ENCODE results near the gene FHOD3. TPM values are rescaled to one million over a fixed set of nuclear protein-coding genes. Genes with fewer than 3 reads are reported as not detected.

The FHOD3 gene
- total and polyA plus RNA-seq, 9 of the 15 experiments (the other 6 are each of a cell fraction or from before 2014, with no cell fraction given), result 0.11 TPM; not detected in 8

DNA sequence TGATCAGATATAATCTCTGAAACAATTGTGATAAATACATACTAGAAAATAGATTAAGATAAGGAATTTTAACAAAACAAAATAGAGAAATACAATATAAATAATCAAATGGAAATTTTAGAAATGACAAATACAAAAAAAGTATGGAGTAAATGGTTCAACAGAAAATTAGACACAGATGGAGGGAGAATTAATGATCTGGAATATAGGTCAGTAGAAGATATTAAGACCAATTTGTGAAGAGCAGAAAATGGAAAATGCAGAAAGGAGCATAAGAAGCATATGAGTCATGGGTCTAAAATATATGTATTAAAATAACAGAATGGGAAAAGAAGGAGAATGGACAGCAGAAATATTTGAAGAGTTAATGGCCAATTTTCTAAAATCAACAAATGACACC, 44.4 kb downstream of the FHOD3 start:
- ATAC-seq, result no peak
- ChIA-PET CTCF (ENCODE audit: low intra/inter-chr PET ratio) (no interaction called here), POLR2A (no interaction called here)
- no peaks in the 10 kb centered on the region for H3K9me3 ChIP-seq (replicated peaks; ENCODE audit: control insufficient read depth, insufficient read depth, low read depth, low read length)
- H3K4me3 ChIP-seq, result no peak overlapping the region
- intact Hi-C loops (cut with micrococcal nuclease), result no loop called here
- no TSS peak for BruUV-seq (replicated peaks)
- no peak for DNase-seq (ENCODE audit: extremely low read depth in 1 of 4, low spot score in 3 of 4)
- H3K79me2 ChIP-seq (ENCODE audit: control insufficient read depth, insufficient read depth, low read length), result no peaks in the 10 kb centered on the region
- H2AFZ ChIP-seq (ENCODE audit: low read depth, low read length), result no peak overlapping the region
- no peak overlapping the region for H3K4me2 ChIP-seq (ENCODE audit: insufficient read depth, low read length)
- no peaks in the 10 kb centered on the region for H4K20me1 ChIP-seq (replicated peaks; ENCODE audit: control insufficient read depth, insufficient read depth, low read length)
- no peak overlapping the region for H3K9ac ChIP-seq (ENCODE audit: insufficient read depth in 1 of 2, low read depth in 2 of 2, low read length in 2 of 2)
- no peak for FAIRE-seq
- no peaks in the 10 kb centered on the region for H3K36me3 ChIP-seq (ENCODE audit: control insufficient read depth, insufficient read depth, low read length)
- no peaks in the 10 kb centered on the region for H3K9me1 ChIP-seq (ENCODE audit: control insufficient read depth, insufficient read depth, low read length)
- H3K27ac ChIP-seq (ENCODE audit: extremely low read depth, low read depth, low read length), result no peak overlapping the region
- in situ Hi-C loops (cut with MboI), result no loop called here
- peaks cover 0 to 12% of the 10 kb centered on the region in 2 experiments; a peak in 1 of 5 replicates for H3K27me3 ChIP-seq (ENCODE audit: control insufficient read depth in 2 of 2, insufficient read depth in 2 of 2, low read length in 2 of 2)
- H3K4me1 ChIP-seq (replicated peaks in 1 of 2; ENCODE audit: control insufficient read depth in 2 of 2, insufficient read depth in 2 of 2, low read length in 2 of 2), result no peaks in the 10 kb centered on the region
- TF ChIP-seq, protein P1, sequence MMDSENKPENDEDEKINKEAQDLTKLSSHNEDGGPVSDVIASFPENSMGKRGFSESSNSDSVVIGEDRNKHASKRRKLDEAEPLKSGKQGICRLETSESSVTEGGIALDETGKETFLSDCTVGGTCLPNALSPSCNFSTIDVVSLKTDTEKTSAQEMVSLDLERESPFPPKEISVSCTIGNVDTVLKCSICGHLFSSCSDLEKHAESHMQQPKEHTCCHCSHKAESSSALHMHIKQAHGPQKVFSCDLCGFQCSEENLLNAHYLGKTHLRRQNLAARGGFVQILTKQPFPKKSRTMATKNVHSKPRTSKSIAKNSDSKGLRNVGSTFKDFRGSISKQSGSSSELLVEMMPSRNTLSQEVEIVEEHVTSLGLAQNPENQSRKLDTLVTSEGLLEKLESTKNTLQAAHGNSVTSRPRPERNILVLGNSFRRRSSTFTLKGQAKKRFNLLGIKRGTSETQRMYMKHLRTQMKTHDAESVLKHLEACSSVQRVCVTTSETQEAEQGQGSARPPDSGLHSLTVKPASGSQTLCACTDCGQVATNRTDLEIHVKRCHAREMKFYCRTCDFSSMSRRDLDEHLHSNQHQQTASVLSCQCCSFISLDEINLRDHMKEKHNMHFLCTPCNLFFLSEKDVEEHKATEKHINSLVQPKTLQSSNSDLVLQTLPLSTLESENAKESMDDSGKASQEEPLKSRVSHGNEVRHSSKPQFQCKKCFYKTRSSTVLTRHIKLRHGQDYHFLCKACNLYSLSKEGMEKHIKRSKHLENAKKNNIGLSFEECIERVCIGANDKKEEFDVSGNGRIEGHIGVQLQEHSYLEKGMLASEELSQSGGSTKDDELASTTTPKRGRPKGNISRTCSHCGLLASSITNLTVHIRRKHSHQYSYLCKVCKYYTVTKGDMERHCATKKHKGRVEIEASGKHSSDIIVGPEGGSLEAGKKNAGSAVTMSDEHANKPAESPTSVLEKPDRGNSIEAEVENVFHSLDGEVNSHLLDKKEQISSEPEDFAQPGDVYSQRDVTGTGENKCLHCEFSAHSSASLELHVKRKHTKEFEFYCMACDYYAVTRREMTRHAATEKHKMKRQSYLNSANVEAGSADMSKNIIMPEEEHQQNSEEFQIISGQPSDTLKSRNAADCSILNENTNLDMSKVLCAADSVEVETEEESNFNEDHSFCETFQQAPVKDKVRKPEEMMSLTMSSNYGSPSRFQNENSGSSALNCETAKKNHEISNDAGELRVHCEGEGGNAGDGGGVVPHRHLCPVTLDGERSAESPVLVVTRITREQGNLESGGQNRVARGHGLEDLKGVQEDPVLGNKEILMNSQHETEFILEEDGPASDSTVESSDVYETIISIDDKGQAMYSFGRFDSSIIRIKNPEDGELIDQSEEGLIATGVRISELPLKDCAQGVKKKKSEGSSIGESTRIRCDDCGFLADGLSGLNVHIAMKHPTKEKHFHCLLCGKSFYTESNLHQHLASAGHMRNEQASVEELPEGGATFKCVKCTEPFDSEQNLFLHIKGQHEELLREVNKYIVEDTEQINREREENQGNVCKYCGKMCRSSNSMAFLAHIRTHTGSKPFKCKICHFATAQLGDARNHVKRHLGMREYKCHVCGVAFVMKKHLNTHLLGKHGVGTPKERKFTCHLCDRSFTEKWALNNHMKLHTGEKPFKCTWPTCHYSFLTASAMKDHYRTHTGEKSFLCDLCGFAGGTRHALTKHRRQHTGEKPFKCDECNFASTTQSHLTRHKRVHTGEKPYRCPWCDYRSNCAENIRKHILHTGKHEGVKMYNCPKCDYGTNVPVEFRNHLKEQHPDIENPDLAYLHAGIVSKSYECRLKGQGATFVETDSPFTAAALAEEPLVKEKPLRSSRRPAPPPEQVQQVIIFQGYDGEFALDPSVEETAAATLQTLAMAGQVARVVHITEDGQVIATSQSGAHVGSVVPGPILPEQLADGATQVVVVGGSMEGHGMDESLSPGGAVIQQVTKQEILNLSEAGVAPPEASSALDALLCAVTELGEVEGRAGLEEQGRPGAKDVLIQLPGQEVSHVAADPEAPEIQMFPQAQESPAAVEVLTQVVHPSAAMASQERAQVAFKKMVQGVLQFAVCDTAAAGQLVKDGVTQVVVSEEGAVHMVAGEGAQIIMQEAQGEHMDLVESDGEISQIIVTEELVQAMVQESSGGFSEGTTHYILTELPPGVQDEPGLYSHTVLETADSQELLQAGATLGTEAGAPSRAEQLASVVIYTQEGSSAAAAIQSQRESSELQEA (IDR thresholded peaks at IDR 0.05; ENCODE audit: low read depth), result no peak
- TF ChIP-seq SRSF3 (IDR thresholded peaks at IDR 0.05; ENCODE audit: insufficient read depth, low read length) (no peak), XRCC3 (IDR thresholded peaks at IDR 0.05) (no peak), ARID2 (IDR thresholded peaks at IDR 0.05) (no peak)
- TF ChIP-seq, protein P2, sequence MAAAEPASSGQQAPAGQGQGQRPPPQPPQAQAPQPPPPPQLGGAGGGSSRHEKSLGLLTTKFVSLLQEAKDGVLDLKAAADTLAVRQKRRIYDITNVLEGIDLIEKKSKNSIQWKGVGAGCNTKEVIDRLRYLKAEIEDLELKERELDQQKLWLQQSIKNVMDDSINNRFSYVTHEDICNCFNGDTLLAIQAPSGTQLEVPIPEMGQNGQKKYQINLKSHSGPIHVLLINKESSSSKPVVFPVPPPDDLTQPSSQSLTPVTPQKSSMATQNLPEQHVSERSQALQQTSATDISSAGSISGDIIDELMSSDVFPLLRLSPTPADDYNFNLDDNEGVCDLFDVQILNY (CRISPR knock-in tag; IDR thresholded peaks at IDR 0.05), result no peak
- TF ChIP-seq, protein P3, sequence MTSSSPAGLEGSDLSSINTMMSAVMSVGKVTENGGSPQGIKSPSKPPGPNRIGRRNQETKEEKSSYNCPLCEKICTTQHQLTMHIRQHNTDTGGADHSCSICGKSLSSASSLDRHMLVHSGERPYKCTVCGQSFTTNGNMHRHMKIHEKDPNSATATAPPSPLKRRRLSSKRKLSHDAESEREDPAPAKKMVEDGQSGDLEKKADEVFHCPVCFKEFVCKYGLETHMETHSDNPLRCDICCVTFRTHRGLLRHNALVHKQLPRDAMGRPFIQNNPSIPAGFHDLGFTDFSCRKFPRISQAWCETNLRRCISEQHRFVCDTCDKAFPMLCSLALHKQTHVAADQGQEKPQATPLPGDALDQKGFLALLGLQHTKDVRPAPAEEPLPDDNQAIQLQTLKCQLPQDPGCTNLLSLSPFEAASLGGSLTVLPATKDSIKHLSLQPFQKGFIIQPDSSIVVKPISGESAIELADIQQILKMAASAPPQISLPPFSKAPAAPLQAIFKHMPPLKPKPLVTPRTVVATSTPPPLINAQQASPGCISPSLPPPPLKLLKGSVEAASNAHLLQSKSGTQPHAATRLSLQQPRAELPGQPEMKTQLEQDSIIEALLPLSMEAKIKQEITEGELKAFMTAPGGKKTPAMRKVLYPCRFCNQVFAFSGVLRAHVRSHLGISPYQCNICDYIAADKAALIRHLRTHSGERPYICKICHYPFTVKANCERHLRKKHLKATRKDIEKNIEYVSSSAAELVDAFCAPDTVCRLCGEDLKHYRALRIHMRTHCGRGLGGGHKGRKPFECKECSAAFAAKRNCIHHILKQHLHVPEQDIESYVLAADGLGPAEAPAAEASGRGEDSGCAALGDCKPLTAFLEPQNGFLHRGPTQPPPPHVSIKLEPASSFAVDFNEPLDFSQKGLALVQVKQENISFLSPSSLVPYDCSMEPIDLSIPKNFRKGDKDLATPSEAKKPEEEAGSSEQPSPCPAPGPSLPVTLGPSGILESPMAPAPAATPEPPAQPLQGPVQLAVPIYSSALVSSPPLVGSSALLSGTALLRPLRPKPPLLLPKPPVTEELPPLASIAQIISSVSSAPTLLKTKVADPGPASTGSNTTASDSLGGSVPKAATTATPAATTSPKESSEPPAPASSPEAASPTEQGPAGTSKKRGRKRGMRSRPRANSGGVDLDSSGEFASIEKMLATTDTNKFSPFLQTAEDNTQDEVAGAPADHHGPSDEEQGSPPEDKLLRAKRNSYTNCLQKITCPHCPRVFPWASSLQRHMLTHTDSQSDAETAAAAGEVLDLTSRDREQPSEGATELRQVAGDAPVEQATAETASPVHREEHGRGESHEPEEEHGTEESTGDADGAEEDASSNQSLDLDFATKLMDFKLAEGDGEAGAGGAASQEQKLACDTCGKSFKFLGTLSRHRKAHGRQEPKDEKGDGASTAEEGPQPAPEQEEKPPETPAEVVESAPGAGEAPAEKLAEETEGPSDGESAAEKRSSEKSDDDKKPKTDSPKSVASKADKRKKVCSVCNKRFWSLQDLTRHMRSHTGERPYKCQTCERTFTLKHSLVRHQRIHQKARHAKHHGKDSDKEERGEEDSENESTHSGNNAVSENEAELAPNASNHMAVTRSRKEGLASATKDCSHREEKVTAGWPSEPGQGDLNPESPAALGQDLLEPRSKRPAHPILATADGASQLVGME (CRISPR knock-in tag; IDR thresholded peaks at IDR 0.05), result no peak

All from K562 (cell line).